Activated CD8-positive, alpha-beta memory T cell treated with anti-CD3 and anti-CD28 coated beads for 1 hour (primary cell): Measurements from ENCODE around the gene VRK2.
"Not testable (repeated sequence)": the region's sequence is repeated elsewhere in the genome, so short reads cannot be mapped to it uniquely, and the experiment has no call there.

Experiments
- DNase-seq, 2 donors: peaks; one replicate each; pipeline ENCODE4 v3.0.0-alpha.2; 2020; ENCODE audit warnings: low read depth in 1 of 2; ENCODE audit errors: extremely low read depth in 1 of 2

The VRK2 gene

GRCh38 chr2:58156780-58157179 lies 110.2 kb downstream of the VRK2 start:
- DNase-seq, result no peak

- no peak for DNase-seq
Measured at GRCh38 chr2:58157754-58158153, 111.1 kb downstream of the VRK2 start.

GRCh38 chr2:58158481-58158880 lies 111.9 kb downstream of the VRK2 start:
- DNase-seq, result no peak

GRCh38 chr2:58163913-58164312 lies 117.3 kb downstream of the VRK2 start:
- no peak for DNase-seq

- DNase-seq, result not testable (repeated sequence)
Measured at GRCh38 chr2:58168130-58168529, 121.5 kb downstream of the VRK2 start.

GRCh38 chr2:58169845-58170244 lies 123.2 kb downstream of the VRK2 start:
- DNase-seq, result not testable (repeated sequence)

GRCh38 chr2:58170334-58170933 lies 123.8 kb downstream of the VRK2 start:
- DNase-seq, result not testable (repeated sequence)

- DNase-seq, result not testable (repeated sequence)
Measured at GRCh38 chr2:58171831-58172230, 125.2 kb downstream of the VRK2 start.

GRCh38 chr2:58177187-58177586 lies 130.6 kb downstream of the VRK2 start:
- not testable (repeated sequence) for DNase-seq

GRCh38 chr2:58180175-58180574 lies 133.6 kb downstream of the VRK2 start:
- DNase-seq, result not testable (repeated sequence)

GRCh38 chr2:58180635-58181034 lies 134.0 kb downstream of the VRK2 start:
- DNase-seq, result no peak

- DNase-seq, result no peak
Measured at GRCh38 chr2:58182527-58182926, 135.9 kb downstream of the VRK2 start.

GRCh38 chr2:58186501-58186900 lies 139.9 kb downstream of the VRK2 start:
- DNase-seq, result no peak

- DNase-seq, result not testable (repeated sequence)
Measured at GRCh38 chr2:58187022-58187421, 140.4 kb downstream of the VRK2 start.

- DNase-seq, result no peak
Measured at GRCh38 chr2:58194458-58194857, 147.9 kb downstream of the VRK2 start.

GRCh38 chr2:58195662-58196061 lies 149.1 kb downstream of the VRK2 start:
- DNase-seq, result no peak

GRCh38 chr2:58197894-58198293 lies 151.3 kb downstream of the VRK2 start:
- DNase-seq, result no peak

GRCh38 chr2:58202404-58202803 lies 155.8 kb downstream of the VRK2 start:
- no peak for DNase-seq

GRCh38 chr2:58203018-58203417 lies 156.4 kb downstream of the VRK2 start:
- DNase-seq, result no peak

- no peak for DNase-seq
Measured at GRCh38 chr2:58204195-58204959, 157.8 kb downstream of the VRK2 start.

- DNase-seq, result no peak
Measured at GRCh38 chr2:58206785-58207184, 160.2 kb downstream of the VRK2 start.

GRCh38 chr2:58207189-58207588 lies 160.6 kb downstream of the VRK2 start:
- DNase-seq, result no peak
